GM12865 (cell line): ENCODE results near the gene TMC6.

Experiments used
- DNase-seq: peaks from one replicate; pipeline ENCODE4 v3.0.0; 2010; ENCODE audit warnings: low read depth
- H3K4me3 ChIP-seq: 2 replicates; pipeline ENCODE4 v1.5.1; 2011; ENCODE audit warnings: mild to moderate bottlenecking, low read depth, low read length, control low read depth
- CTCF ChIP-seq: IDR thresholded peaks from 2 replicates; pipeline ENCODE4 v1.5.1; 2011; ENCODE audit warnings: low read length, control low read depth, low read depth, inconsistent platforms; ENCODE audit not compliant: insufficient read depth; ENCODE audit errors: missing control alignments

The TMC6 gene

GRCh38 chr17:78132084-78132676 is 3.6 kb upstream of the TMC6 start:
- H3K4me3 ChIP-seq, result peak overlapping the region; percentile 87
- no peak for TF ChIP-seq CTCF
- DNase-seq, result peak; percentile 87

GRCh38 chr17:78131172-78132083 is 2.9 kb upstream of the TMC6 start:
- no peak for TF ChIP-seq CTCF
- peak; percentile 59 for DNase-seq

GRCh38 chr17:78130437-78131101 is 2.0 kb upstream of the TMC6 start, which contains the start of gene TMC8:
Gene TMC8, plus strand, starts transcription at chr17:78130771. Its CDS starts 818 bp downstream, at chr17:78131589.
- peak within 1 kb of the TSS; percentile 87 for H3K4me3 ChIP-seq
- TF ChIP-seq CTCF, result no peak
- peak; percentile 91 for DNase-seq

More at GRCh38 chr17:78131172-78132083, 2.9 kb upstream of the TMC6 start:
- peak overlapping the region; percentile 87 for H3K4me3 ChIP-seq

GRCh38 chr17:78130090-78130436 is 1.5 kb upstream of the TMC6 start:
- DNase-seq, result no peak
- no peak for TF ChIP-seq CTCF

GRCh38 chr17:78129351-78130089 is 965 bp upstream of the TMC6 start:
- no peak for DNase-seq
- TF ChIP-seq CTCF, result no peak
- peak overlapping the region; percentile 87 for H3K4me3 ChIP-seq

More at GRCh38 chr17:78130090-78130436, 1.5 kb upstream of the TMC6 start:
- H3K4me3 ChIP-seq, result peak overlapping the region; percentile 87

- no peak for DNase-seq
- TF ChIP-seq CTCF, result no peak
These were observed 536 bp downstream of the TMC6 start for GRCh38 chr17:78127888-78128550.

More at GRCh38 chr17:78127888-78128550, 536 bp downstream of the TMC6 start:
- H3K4me3 ChIP-seq, result peak overlapping the region; percentile 87
